Adipose tissue (tissue), 3 donors: ENCODE results near the gene ZBTB20. TPM values are rescaled to one million over a fixed set of nuclear protein-coding genes. Genes with fewer than 3 reads are reported as not detected.

Experiments
- H3K27ac ChIP-seq: one replicate; pipeline ENCODE4 v1.5.1; 2013; ENCODE audit warnings: low read depth, low read length
- WGBS, 3 donors: extraction: QIAGEN DNeasy Blood & Tissue Kit; methylation state at CpG; one replicate each; pipeline ENCODE4 v1.1.7; 2013; 5-methylcytosine and 5-hydroxymethylcytosine counted together
- polyA plus RNA-seq, 3 donors: library from polyadenylated mRNA; stranded (reverse); fragments of 200-250 nt; gene quantifications; one replicate each; pipeline ENCODE4 v1.2.3, GENCODE V29; 2013
- donor health status: healthy with polysubstance abuse.
- donor health status: Bipolar disorder and iron deficiency.
- donor health status: healthy.

ZBTB20 gene
- polyA plus RNA-seq, 3 donors = 0.62 to 7.8 (median 1.4) TPM

- 96 to 98% (median 97%) methylated on average over 2 of the region's 2 CpGs for WGBS, 3 donors
- H3K27ac ChIP-seq = no peak overlapping the region
These were observed 376.2 kb downstream of the ZBTB20 start for GRCh38 chr3:114770874-114771273.

- 46 to 73% (median 55%) methylated on average over 4 of the region's 4 CpGs for WGBS, 3 donors
- H3K27ac ChIP-seq = no peak overlapping the region
These were observed 383.0 kb downstream of the ZBTB20 start for GRCh38 chr3:114764056-114764492.

GRCh38 chr3:114762144-114762543, 384.9 kb downstream of the ZBTB20 start:
- 74 to 96% (median 91%) methylated on average over 1 of the region's 1 CpG for WGBS, 3 donors
- no peak overlapping the region for H3K27ac ChIP-seq

GRCh38 chr3:114760679-114761078, 386.4 kb downstream of the ZBTB20 start:
- no peak overlapping the region for H3K27ac ChIP-seq

GRCh38 chr3:114758831-114759699, 388.0 kb downstream of the ZBTB20 start:
- WGBS, 3 donors = 26 to 53% (median 47%) methylated on average over 8 of the region's 8 CpGs
- H3K27ac ChIP-seq = no peak overlapping the region

- no peak overlapping the region for H3K27ac ChIP-seq
- WGBS, 3 donors = 60 to 80% (median 73%) methylated on average over 2 of the region's 2 CpGs
These were observed 390.4 kb downstream of the ZBTB20 start for GRCh38 chr3:114756506-114757279.

- WGBS, 3 donors = 33 to 65% (median 37%) methylated on average over 3 of the region's 3 CpGs
- H3K27ac ChIP-seq = no peak overlapping the region
These were observed 400.6 kb downstream of the ZBTB20 start for GRCh38 chr3:114746502-114746901.

GRCh38 chr3:114745322-114746240, 401.5 kb downstream of the ZBTB20 start:
- H3K27ac ChIP-seq = no peak overlapping the region
- 53 to 75% (median 72%) methylated on average over 5 of the region's 5 CpGs for WGBS, 3 donors

GRCh38 chr3:114743746-114744485, 403.2 kb downstream of the ZBTB20 start:
- 88 to 93% (median 92%) methylated on average over 5 of the region's 5 CpGs for WGBS, 3 donors
- no peak overlapping the region for H3K27ac ChIP-seq

GRCh38 chr3:114741066-114741465, 406.0 kb downstream of the ZBTB20 start:
- no peak overlapping the region for H3K27ac ChIP-seq
- WGBS, 3 donors = 76 to 82% (median 76%) methylated on average over 1 of the region's 1 CpG

- no peak overlapping the region for H3K27ac ChIP-seq
- WGBS, 3 donors = 33 to 83% (median 82%) methylated on average over 1 of the region's 1 CpG
These were observed 407.5 kb downstream of the ZBTB20 start for GRCh38 chr3:114739627-114740026.

- H3K27ac ChIP-seq = no peak overlapping the region
- WGBS, 3 donors = 38 to 52% (median 41%) methylated on average over 3 of the region's 3 CpGs
These were observed 414.7 kb downstream of the ZBTB20 start for GRCh38 chr3:114732353-114732752.

- WGBS, 3 donors = 64 to 76% (median 73%) methylated on average over 1 of the region's 1 CpG
- H3K27ac ChIP-seq = no peak overlapping the region
These were observed 416.7 kb downstream of the ZBTB20 start for GRCh38 chr3:114730397-114730796.

GRCh38 chr3:114727373-114727772, 419.7 kb downstream of the ZBTB20 start:
- WGBS, 3 donors = 29 to 51% (median 45%) methylated on average over 1 of the region's 1 CpG
- H3K27ac ChIP-seq = no peak overlapping the region

GRCh38 chr3:114725966-114726365, 421.1 kb downstream of the ZBTB20 start:
- 64 to 87% (median 84%) methylated on average over 3 of the region's 3 CpGs for WGBS, 3 donors
- no peak overlapping the region for H3K27ac ChIP-seq

- no peak overlapping the region for H3K27ac ChIP-seq
- 85 to 94% (median 94%) methylated on average over 1 of the region's 1 CpG for whole genome bisulfite sequencing, 3 donors
These were observed 424.6 kb downstream of the ZBTB20 start for GRCh38 chr3:114722530-114722929.

- no peak overlapping the region for H3K27ac ChIP-seq
- WGBS, 3 donors = 93 to 95% (median 95%) methylated on average over 2 of the region's 2 CpGs
These were observed 425.2 kb downstream of the ZBTB20 start for GRCh38 chr3:114721864-114722263.

- 44 to 75% (median 74%) methylated on average over 3 of the region's 3 CpGs for WGBS, 3 donors
- H3K27ac ChIP-seq = no peak overlapping the region
These were observed 425.9 kb downstream of the ZBTB20 start for GRCh38 chr3:114721209-114721608.
